Measurements from ENCODE around the gene SIGLEC15. TPM values are rescaled to one million over a fixed set of nuclear protein-coding genes. Genes with fewer than 3 reads are reported as not detected.

SIGLEC15 gene
- total RNA-seq, 1 experiment from 2014 or later: 0.13 TPM

GRCh38 chr18:45871431-45872084, 46.1 kb downstream of the SIGLEC15 start:
- no peak overlapping the region for H2BK120ac ChIP-seq (ENCODE audit: low read depth, low read length, poor library complexity, severe bottlenecking)
- H3K23ac ChIP-seq (ENCODE audit: insufficient read length, low read depth, low read length): no peak overlapping the region
- Mint-ChIP-seq H3K4me1 (no peaks in the 10 kb centered on the region), H3K9me3 (peaks cover 3 to 7% of the 10 kb centered on the region in 2 experiments; a peak in 4 of 5 replicates), H3K27ac (no peak overlapping the region), H3K36me3 (ENCODE audit: insufficient read depth in 1 of 3, low read depth in 3 of 3) (peaks cover 18 to 45% (median 32%) of the 10 kb centered on the region in 3 experiments; a peak in 6 of 7 replicates), H3K4me3 (no peak overlapping the region), H3K27me3 (ENCODE audit: low read depth) (no peaks in the 10 kb centered on the region)
- no peaks in the 10 kb centered on the region for H3K9me3 ChIP-seq (ENCODE audit: control insufficient read depth, low read depth, low read length)
- H3K4ac ChIP-seq (ENCODE audit: low read depth, low read length): no peak overlapping the region
- no peak overlapping the region for H2AK5ac ChIP-seq (ENCODE audit: insufficient read length, low read length)
- H3K79me1 ChIP-seq (ENCODE audit: insufficient read depth, low read depth, low read length, poor library complexity, severe bottlenecking): no peaks in the 10 kb centered on the region
- no peak overlapping the region for H3K14ac ChIP-seq (ENCODE audit: insufficient read depth, low read length)
- no peak overlapping the region for H2BK15ac ChIP-seq (ENCODE audit: low read depth, low read length)
- DNase-seq: no peak
- no peak overlapping the region for H2AFZ ChIP-seq (ENCODE audit: low read length)
- no peak overlapping the region for H3K9ac ChIP-seq (ENCODE audit: extremely low read depth, insufficient read length, low read length)
- no peaks in the 10 kb centered on the region for H3K79me2 ChIP-seq (ENCODE audit: insufficient read depth, low read length)
- no peak overlapping the region for H3K4me2 ChIP-seq (ENCODE audit: insufficient read depth, insufficient read length, low read length)
- H4K8ac ChIP-seq (replicated peaks; ENCODE audit: insufficient read length, low read depth, low read length): no peak overlapping the region
- no peak overlapping the region for H2BK12ac ChIP-seq (ENCODE audit: insufficient read length, low read depth, low read length)
- no peak overlapping the region for H2BK5ac ChIP-seq (ENCODE audit: insufficient read length, low read length)
- no peaks in the 10 kb centered on the region for H3K4me1 ChIP-seq (ENCODE audit: insufficient read depth, low read length)
- H3K56ac ChIP-seq (ENCODE audit: insufficient read length, low read depth, low read length): no peak overlapping the region
- H4K91ac ChIP-seq (ENCODE audit: insufficient read length, low read depth, low read length): no peak overlapping the region
- H4K5ac ChIP-seq (ENCODE audit: insufficient read length, low read depth, low read length): no peak overlapping the region
- H2BK20ac ChIP-seq (ENCODE audit: low read depth, low read length, poor library complexity, severe bottlenecking): no peak overlapping the region
- no peaks in the 10 kb centered on the region for H4K20me1 ChIP-seq (ENCODE audit: control insufficient read depth, insufficient read depth, insufficient read length)
- no peak overlapping the region for H3T11ph ChIP-seq (ENCODE audit: low read length)
- no peak overlapping the region for H3K18ac ChIP-seq (ENCODE audit: insufficient read length, low read depth, low read length)
- no peak for TF ChIP-seq CTCF (conservative IDR thresholded peaks at IDR 0.05)
- no peak overlapping the region for H3K27ac ChIP-seq (ENCODE audit: insufficient read length, low read depth, low read length)
- H3K23me2 ChIP-seq (ENCODE audit: insufficient read length, low read depth, low read length, poor library complexity, severe bottlenecking): no peaks in the 10 kb centered on the region
- H3K27me3 ChIP-seq (ENCODE audit: insufficient read depth, low read length): no peaks in the 10 kb centered on the region
- WGBS (ENCODE audit: extremely low coverage, insufficient read length, low lambda C conversion rate): no CpG with 5 or more reads among the region's 5 CpGs

Data from H9 (cell line).